GM10847 (cell line): Measurements from ENCODE around the gene CTXND1.

Source experiments
- POLR2A ChIP-seq: IDR thresholded peaks from 2 replicates; pipeline ENCODE4 v1.6.1; 2011; ENCODE audit not compliant: insufficient read length; ENCODE audit errors: extremely low read depth

Gene CTXND1

GRCh38 chr15:80180468-80180867 lies 71.5 kb downstream of the CTXND1 start:
- TF ChIP-seq POLR2A: no peak

- TF ChIP-seq POLR2A: no peak
Observed at GRCh38 chr15:80179935-80180334, 72.1 kb downstream of the CTXND1 start.

GRCh38 chr15:80179025-80179759 lies 72.8 kb downstream of the CTXND1 start:
- TF ChIP-seq POLR2A: no peak

GRCh38 chr15:80177156-80177555 lies 74.9 kb downstream of the CTXND1 start:
- TF ChIP-seq POLR2A: no peak

GRCh38 chr15:80176443-80176842 lies 75.6 kb downstream of the CTXND1 start:
- no peak for TF ChIP-seq POLR2A

GRCh38 chr15:80175436-80175835 lies 76.6 kb downstream of the CTXND1 start:
- no peak for TF ChIP-seq POLR2A

GRCh38 chr15:80174017-80174746 lies 77.8 kb downstream of the CTXND1 start:
- no peak for TF ChIP-seq POLR2A

GRCh38 chr15:80173022-80173759 lies 78.8 kb downstream of the CTXND1 start:
- no peak for TF ChIP-seq POLR2A

GRCh38 chr15:80172401-80172800 lies 79.6 kb downstream of the CTXND1 start:
- no peak for TF ChIP-seq POLR2A

GRCh38 chr15:80171787-80172186 lies 80.2 kb downstream of the CTXND1 start:
- no peak for TF ChIP-seq POLR2A

GRCh38 chr15:80170596-80170995 lies 81.4 kb downstream of the CTXND1 start:
- TF ChIP-seq POLR2A: no peak

GRCh38 chr15:80169768-80170357 lies 82.2 kb downstream of the CTXND1 start:
- no peak for TF ChIP-seq POLR2A

- no peak for TF ChIP-seq POLR2A
Observed at GRCh38 chr15:80168421-80168820, 83.6 kb downstream of the CTXND1 start.

- no peak for TF ChIP-seq POLR2A
Observed at GRCh38 chr15:80167936-80168335, 84.1 kb downstream of the CTXND1 start.

GRCh38 chr15:80163897-80164296 lies 88.1 kb downstream of the CTXND1 start:
- no peak for TF ChIP-seq POLR2A
